Measurements from ENCODE around the gene CCN6.

The CCN6 gene

GRCh38 chr6:112054001-112054400 is at the start of gene CCN6:
TSS of gene CCN6 (plus strand) at chr6:112054104. CDS start at chr6:112054358, 254 bp downstream.
- DNase-seq = no peak

- no peak for DNase-seq
These were observed 49.5 kb upstream of the CCN6 start for GRCh38 chr6:112004201-112005012.

- DNase-seq = peak; percentile 54
These were observed 48.9 kb upstream of the CCN6 start for GRCh38 chr6:112005013-112005371.

GRCh38 chr6:112007254-112007653 is 46.6 kb upstream of the CCN6 start:
- no peak for DNase-seq

- DNase-seq = peak; percentile 75
These were observed 46.1 kb upstream of the CCN6 start for GRCh38 chr6:112007805-112008204.

- no peak for DNase-seq
These were observed 45.4 kb upstream of the CCN6 start for GRCh38 chr6:112008482-112008881.

GRCh38 chr6:112010328-112010727 is 43.6 kb upstream of the CCN6 start:
- DNase-seq = no peak

GRCh38 chr6:112013051-112013450 is 40.9 kb upstream of the CCN6 start:
- DNase-seq = no peak

GRCh38 chr6:112014483-112014882 is 39.4 kb upstream of the CCN6 start:
- DNase-seq = no peak

GRCh38 chr6:112015725-112016124 is 38.2 kb upstream of the CCN6 start:
- DNase-seq = no peak

- no peak for DNase-seq
These were observed 37.6 kb upstream of the CCN6 start for GRCh38 chr6:112016320-112016719.

GRCh38 chr6:112017169-112017568 is 36.7 kb upstream of the CCN6 start:
- no peak for DNase-seq

- DNase-seq = no peak
These were observed 36.0 kb upstream of the CCN6 start for GRCh38 chr6:112017760-112018537.

GRCh38 chr6:112018619-112019416 is 35.1 kb upstream of the CCN6 start:
- no peak for DNase-seq

- DNase-seq = no peak
These were observed 34.3 kb upstream of the CCN6 start for GRCh38 chr6:112019589-112019988.

GRCh38 chr6:112021691-112022310 is 32.1 kb upstream of the CCN6 start:
- no peak for DNase-seq

- DNase-seq = no peak
These were observed 31.2 kb upstream of the CCN6 start for GRCh38 chr6:112022749-112023148.

- no peak for DNase-seq
These were observed 29.4 kb upstream of the CCN6 start for GRCh38 chr6:112024464-112024863.

- DNase-seq = no peak
These were observed 27.0 kb upstream of the CCN6 start for GRCh38 chr6:112026933-112027332.

GRCh38 chr6:112027942-112028674 is 25.8 kb upstream of the CCN6 start:
- no peak for DNase-seq

GRCh38 chr6:112029045-112029822 is 24.7 kb upstream of the CCN6 start:
- peak; percentile 57 for DNase-seq
